ENCODE data around the gene WNT8A. TPM values are rescaled to one million over a fixed set of nuclear protein-coding genes. Genes with fewer than 3 reads are reported as not detected.
A peak's percentile ranks its signal among the peaks of the same experiment; 100 is the strongest.

The WNT8A gene
- total and polyA plus RNA-seq, 2 of the 13 experiments (the other 11 are each of a cell fraction or from before 2014, with no cell fraction given): not detected

- DNase-seq (ENCODE audit: low spot score): no peak
- ATAC-seq: no peak
- FAIRE-seq: no peak
- 43% methylated on average over 4 of the region's 4 CpGs for WGBS (ENCODE audit: low lambda C conversion rate)
- Histone ChIP-seq H2AFZ (ENCODE audit: low read length) (no peak overlapping the region), H3K4me1 (ENCODE audit: insufficient read depth, low read length) (peaks cover 12% of the 10 kb centered on the region), H3K27me3 (ENCODE audit: control insufficient read depth in 1 of 2, insufficient read depth in 2 of 2, low read length in 2 of 2) (no peaks in the 10 kb centered on the region), H3K9ac (ENCODE audit: insufficient read depth, low read depth, low read length) (no peak overlapping the region), H3K4me3 (replicated peaks in 1 of 3; ENCODE audit: insufficient read depth in 1 of 3, low read depth in 2 of 3, low read length in 3 of 3) (no peak overlapping the region), H3K27ac (ENCODE audit: extremely low read length, insufficient read depth, low read length) (no peak overlapping the region), H3K36me3 (replicated peaks in 1 of 2; ENCODE audit: control insufficient read depth in 1 of 2, insufficient read depth in 2 of 2, low read length in 2 of 2) (no peaks in the 10 kb centered on the region), H3K9me3 (ENCODE audit: low read length) (no peaks in the 10 kb centered on the region), H3K79me2 (ENCODE audit: insufficient read depth, low read length) (no peaks in the 10 kb centered on the region), H3K4me2 (ENCODE audit: low read depth, low read length) (no peak overlapping the region), H4K20me1 (ENCODE audit: insufficient read depth, low read length) (no peaks in the 10 kb centered on the region)
- in situ Hi-C loops (cut with HindIII; ENCODE audit: extremely low pct_ligation_motif_present, low pct_unique_long_range_greater_than_20kb): no loop called here
- TF ChIP-seq NFKBIZ (CRISPR knock-in tag; IDR thresholded peaks at IDR 0.05) (no peak), MAFK (conservative IDR thresholded peaks at IDR 0.05 in 1 of 2, IDR thresholded peaks at IDR 0.05 in 1 of 2; ENCODE audit: low read length in 2 of 2) (peak; percentile 3 to 22; a peak in 1 of 4 replicates)
- ChIA-PET POLR2A (no interaction called here), CTCF (ENCODE audit: low intra/inter-chr PET ratio, low total read pairs) (no interaction called here)
- intact Hi-C loops (cut with micrococcal nuclease; ENCODE audit: unreplicated experiment): no loop called here
- no TSS peak for BruUV-seq (replicated peaks)
These were observed 26.6 kb downstream of the WNT8A start for GRCh38 chr5:138110266-138110963.

GRCh38 chr5:138111181-138111580 lies 27.3 kb downstream of the WNT8A start:
- in situ Hi-C loops (cut with HindIII; ENCODE audit: extremely low pct_ligation_motif_present, low pct_unique_long_range_greater_than_20kb) (no loop called here), intact Hi-C loops (cut with micrococcal nuclease; ENCODE audit: unreplicated experiment) (no loop called here)
- H3K4me2 ChIP-seq (ENCODE audit: low read depth, low read length): no peak overlapping the region
- no peak overlapping the region for H3K9ac ChIP-seq (ENCODE audit: insufficient read depth, low read depth, low read length)
- FAIRE-seq: no peak
- H3K79me2 ChIP-seq (ENCODE audit: insufficient read depth, low read length): no peaks in the 10 kb centered on the region
- no peak for DNase-seq (ENCODE audit: low spot score)
- H3K4me3 ChIP-seq (replicated peaks in 1 of 3; ENCODE audit: insufficient read depth in 1 of 3, low read depth in 2 of 3, low read length in 3 of 3): no peak overlapping the region
- peaks cover 12% of the 10 kb centered on the region for H3K4me1 ChIP-seq (ENCODE audit: insufficient read depth, low read length)
- no peaks in the 10 kb centered on the region for H3K36me3 ChIP-seq (replicated peaks in 1 of 2; ENCODE audit: control insufficient read depth in 1 of 2, insufficient read depth in 2 of 2, low read length in 2 of 2)
- no peaks in the 10 kb centered on the region for H4K20me1 ChIP-seq (ENCODE audit: insufficient read depth, low read length)
- no peak for ATAC-seq
- ChIA-PET POLR2A (no interaction called here), CTCF (ENCODE audit: low intra/inter-chr PET ratio, low total read pairs) (no interaction called here)
- no peaks in the 10 kb centered on the region for H3K9me3 ChIP-seq (ENCODE audit: low read length)
- no peaks in the 10 kb centered on the region for H3K27me3 ChIP-seq (ENCODE audit: control insufficient read depth in 1 of 2, insufficient read depth in 2 of 2, low read length in 2 of 2)
- H2AFZ ChIP-seq (ENCODE audit: low read length): no peak overlapping the region
- no peak overlapping the region for H3K27ac ChIP-seq (ENCODE audit: extremely low read length, insufficient read depth, low read length)
- BruUV-seq (replicated peaks): no TSS peak
- WGBS (ENCODE audit: low lambda C conversion rate): 25% methylated on average over 4 of the region's 4 CpGs
- no peak for TF ChIP-seq SNRNP70 (IDR thresholded peaks at IDR 0.05; ENCODE audit: low read depth, low read length)
- no peak for TF ChIP-seq HMGXB3 (CRISPR knock-in tag; IDR thresholded peaks at IDR 0.05; ENCODE audit: borderline replicate concordance)
- TF ChIP-seq CBX2 (IDR thresholded peaks at IDR 0.05; ENCODE audit: low read depth, low read length): no peak
- TF ChIP-seq CBX2 (CRISPR knock-in tag; IDR thresholded peaks at IDR 0.05; ENCODE audit: low read depth): no peak
- TF ChIP-seq TP53 (CRISPR knock-in tag; conservative IDR thresholded peaks at IDR 0.05): no peak
- TF ChIP-seq UBTF (CRISPR knock-in tag; IDR thresholded peaks at IDR 0.05): no peak
- TF ChIP-seq TFDP2 (CRISPR knock-in tag; IDR thresholded peaks at IDR 0.05): no peak
- no peak for TF ChIP-seq GATAD1 (CRISPR knock-in tag; IDR thresholded peaks at IDR 0.05)
